Middle frontal gyrus (tissue), 1 donor: ENCODE results near the gene BEST4.
"Not testable (repeated sequence)": the region's sequence is repeated elsewhere in the genome, so short reads cannot be mapped to it uniquely, and the experiment has no call there.

Source experiments
- DNase-seq: peaks from one replicate; pipeline ENCODE4 v3.0.0-alpha.2; 2015; ENCODE audit warnings: low spot score; ENCODE audit errors: extremely low spot score

Gene BEST4

GRCh38 chr1:44819608-44820327 lies 31.8 kb upstream of the BEST4 start:
- peak; percentile 62 for DNase-seq

- no peak for DNase-seq
Observed at GRCh38 chr1:44819196-44819607, 31.2 kb upstream of the BEST4 start.

DNA sequence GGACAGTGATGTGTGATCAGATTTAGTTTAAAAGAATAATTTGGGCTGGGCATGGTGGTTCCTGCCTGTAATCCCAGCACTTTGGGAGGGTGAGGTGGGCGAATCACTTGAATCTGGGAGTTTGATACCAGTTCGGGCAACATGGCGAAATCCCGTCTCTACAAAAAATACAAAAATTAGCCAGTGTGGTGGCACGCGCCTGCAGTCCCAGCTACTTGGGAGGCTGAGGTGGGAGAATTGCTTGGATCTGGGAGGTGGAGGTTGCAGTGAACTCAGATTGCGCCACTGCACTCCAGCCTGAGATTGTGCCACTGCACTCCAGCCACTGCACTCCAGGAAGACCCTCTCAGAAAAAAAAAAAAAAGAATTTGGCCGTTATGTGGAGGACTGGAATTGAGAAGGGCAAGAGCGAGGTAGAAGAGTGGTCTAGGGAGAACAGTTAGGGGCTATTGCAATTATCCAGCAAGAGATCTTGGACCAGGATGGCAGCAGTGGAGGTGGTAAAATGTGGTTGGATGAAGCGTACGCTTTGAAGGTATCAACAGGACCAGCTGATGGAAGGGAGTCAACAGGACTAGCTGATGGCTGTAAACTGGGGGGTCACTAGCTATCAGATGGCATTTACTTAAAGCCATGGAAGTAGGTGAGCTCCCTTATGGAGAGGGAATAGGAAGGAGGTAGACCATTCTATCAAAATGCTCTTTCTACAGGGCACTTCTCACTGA lies 30.0 kb upstream of the BEST4 start:
- no peak for DNase-seq

DNA sequence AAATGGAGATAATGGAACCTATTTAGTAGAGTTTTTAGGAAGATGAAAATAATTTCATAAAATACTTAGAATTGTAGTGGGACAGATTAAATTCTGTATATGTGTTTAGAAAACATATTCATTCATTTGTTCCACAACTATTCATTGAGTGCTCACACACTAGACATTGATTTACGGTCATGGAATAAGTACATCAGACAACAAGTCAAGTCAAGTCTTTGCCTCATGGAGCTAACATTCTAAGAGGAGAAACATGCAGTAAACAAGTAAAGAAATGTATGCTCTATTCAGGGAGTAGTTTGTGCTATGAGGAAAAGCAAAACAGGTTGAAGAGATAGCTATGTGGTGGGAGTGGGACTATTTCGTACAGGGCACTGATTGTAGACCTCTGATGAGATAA lies 29.3 kb upstream of the BEST4 start:
- no peak for DNase-seq

DNA sequence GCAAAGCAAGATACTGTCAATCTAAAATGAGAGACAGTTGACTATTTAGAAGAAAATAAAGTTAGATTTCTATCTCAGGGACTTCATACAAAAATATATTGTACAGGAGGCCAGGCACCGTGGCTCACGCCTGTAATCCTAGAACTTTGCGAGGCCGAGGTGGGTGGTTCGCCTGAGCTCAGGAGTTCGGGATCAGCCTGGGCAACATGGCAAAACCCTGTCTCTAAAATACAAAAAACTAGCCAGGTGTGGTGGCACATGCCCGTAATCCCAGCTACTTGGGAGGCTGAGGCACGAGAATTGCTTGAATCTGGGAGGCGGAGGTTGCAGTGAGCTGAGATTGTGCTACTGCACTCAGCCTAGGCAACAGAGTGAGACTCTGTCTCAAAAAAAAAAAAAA lies 28.0 kb upstream of the BEST4 start:
- DNase-seq = not testable (repeated sequence)

DNA sequence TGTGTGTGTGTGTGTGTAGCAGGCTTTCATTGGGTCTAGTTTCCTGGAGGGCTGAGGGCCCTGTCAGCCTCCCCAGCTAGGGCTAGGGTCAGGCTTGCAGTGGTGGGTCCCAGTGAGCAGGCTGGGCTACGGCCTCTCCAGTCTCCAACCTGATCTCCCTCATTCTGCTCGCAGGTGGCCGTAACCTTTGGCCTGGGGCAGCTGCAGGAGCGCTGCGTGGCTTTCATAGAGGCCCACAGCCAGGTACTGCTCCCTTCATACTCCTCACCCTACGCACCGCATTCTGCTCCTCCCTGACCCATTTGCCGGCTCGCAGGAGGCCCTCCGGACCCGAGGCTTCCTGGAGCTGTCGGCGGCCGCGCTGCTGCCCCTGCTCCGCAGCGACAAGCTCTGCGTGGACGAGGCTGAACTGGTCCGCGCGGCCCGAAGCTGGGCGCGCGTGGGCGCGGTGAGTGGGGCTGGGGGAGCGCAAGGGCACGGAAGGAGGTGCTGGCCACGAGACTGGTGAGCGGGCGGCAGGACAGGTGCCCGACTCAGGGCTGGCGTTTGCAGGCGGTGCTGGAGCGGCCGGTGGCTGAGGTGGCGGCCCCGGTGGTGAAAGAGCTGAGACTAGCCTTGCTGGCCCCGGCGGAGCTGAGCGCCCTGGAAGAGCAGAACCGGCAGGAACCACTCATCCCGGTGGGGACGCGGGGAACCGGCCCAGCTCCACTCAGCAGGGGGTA lies 25.0 kb upstream of the BEST4 start:
- no peak for DNase-seq

- no peak for DNase-seq
Observed at GRCh38 chr1:44811234-44811633, 23.3 kb upstream of the BEST4 start.

- not testable (repeated sequence) for DNase-seq
Observed at GRCh38 chr1:44810762-44811105, 22.8 kb upstream of the BEST4 start.

GRCh38 chr1:44810101-44810761 lies 22.3 kb upstream of the BEST4 start:
- DNase-seq = no peak

DNA sequence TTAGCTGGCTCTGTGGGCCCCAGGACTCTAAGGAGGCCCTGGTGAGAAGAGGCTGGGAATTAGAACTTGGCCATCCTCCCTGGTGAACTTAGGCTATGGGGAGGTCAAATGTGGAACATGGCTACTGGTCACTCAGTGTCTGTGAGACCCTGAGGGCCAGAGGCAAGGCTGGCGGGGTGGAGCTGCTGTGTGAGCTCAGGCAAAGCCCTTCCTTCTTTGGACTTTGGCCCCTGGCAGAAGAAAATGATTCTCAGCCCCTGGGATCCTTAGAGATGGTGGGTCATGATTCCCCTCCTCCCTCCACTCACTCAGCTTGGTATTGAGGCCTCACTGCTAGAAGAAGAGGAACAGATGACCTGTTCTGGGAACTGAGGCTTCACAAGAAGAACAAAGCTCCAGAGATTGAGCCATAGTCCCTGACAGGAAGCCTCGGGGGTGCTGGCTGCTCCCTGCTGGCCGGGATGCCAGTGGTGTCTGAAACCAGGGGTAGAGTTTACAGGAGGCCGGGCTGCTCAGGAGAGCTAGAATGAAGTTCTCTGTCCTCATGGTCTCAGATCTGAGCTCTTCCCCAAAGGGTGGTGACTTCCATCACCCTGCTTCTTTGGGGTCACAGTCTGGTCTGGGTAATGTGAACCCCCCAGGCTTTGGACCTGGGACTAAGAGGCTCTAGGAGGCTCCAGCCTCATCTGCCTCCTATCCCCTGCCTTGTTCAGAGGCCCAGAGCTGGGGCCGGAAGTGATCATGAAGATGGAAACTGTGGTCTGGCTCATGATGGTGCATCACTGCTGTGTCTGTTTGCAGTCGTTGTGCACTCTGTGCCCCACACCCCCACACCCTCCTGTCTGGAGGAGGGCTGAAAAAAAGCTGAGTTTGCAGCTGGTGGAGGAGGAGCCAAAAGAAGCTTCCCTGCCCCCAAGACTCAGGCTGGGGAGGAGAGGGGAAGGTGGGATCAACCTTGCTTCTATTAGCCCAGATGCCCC lies 21.3 kb upstream of the BEST4 start:
- no peak for DNase-seq

DNA sequence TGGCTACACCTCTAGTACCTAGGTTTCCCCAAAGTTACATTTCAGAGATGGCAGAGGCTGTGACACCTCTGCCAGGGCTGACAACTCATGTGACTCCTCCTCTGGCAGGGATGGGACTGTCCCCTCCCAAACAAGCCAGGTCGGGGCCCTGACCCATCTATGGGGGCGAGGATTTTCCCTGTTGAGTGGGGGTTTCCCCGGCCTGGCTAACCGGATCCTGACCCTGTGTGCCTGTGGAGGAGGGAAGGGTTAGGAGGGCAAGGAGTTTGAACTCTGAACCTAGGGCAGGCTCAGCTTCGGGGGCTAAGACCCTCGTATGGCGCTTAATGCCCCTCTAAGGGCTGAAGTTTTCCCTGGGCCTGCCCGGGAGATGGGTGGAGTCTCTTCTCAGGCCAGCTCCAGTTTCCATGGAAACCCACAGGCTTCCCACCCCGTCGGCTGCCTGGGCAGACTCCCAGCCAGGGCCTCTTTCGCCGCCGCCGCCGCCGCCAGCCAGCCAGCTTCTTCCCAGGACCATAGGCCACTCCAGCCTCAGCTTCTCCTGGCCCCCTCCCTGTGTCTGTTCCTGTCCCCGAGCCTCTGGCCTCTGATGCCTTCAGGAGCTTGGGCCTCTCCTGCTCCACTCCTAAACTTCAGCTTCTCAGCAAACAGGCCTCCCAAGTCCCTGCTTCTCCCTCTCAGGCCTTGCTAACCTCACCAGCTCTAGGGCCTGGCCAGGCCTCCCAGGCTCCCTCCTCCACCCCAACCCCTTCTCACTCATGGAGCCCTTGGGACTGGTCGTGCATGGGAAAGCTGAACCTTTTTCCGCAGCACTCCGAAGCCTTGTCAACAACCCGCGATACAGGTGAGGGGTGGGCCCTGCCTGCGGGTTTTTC lies 20.3 kb upstream of the BEST4 start, which contains the start of gene BTBD19:
TSS of gene BTBD19 (plus strand) at position 461 of the 875 bp plus-strand sequence. CDS start at position 759, 298 bp downstream.
- DNase-seq = peak; percentile 59

DNA sequence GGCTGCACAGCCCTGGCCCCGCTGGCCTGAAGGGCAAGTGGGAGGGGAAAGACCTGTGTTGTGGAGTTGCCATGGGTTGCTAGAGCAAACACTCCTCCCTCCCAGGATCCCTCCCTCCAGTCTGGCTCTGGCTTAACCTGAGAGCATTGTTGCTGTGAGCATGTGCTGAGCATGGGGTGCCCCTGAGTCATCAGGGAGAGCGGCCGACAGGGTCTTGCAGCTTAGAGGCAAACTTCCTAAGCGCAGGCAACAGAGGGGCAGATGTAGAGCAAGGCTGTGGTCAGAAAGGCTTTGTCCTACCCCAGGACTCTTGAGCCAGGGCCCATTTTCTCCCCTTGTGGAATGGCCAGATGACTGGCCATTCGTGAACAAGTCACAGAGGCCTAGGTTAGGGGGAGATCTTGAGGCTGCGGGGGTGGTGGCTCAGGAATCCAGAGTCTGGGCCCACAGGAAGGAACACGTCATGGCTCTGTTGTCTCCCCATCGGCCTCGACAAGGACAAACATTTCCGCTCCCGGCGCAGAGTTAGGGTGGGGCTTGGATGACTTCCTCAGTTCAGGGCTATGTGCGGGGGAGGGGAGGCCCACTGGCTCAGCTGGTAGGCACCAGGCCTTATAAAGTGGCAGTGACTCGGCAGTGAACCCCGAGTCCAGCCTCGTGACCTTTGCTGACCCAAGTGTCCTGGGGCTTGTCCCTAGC lies 19.5 kb upstream of the BEST4 start:
- no peak for DNase-seq

DNA sequence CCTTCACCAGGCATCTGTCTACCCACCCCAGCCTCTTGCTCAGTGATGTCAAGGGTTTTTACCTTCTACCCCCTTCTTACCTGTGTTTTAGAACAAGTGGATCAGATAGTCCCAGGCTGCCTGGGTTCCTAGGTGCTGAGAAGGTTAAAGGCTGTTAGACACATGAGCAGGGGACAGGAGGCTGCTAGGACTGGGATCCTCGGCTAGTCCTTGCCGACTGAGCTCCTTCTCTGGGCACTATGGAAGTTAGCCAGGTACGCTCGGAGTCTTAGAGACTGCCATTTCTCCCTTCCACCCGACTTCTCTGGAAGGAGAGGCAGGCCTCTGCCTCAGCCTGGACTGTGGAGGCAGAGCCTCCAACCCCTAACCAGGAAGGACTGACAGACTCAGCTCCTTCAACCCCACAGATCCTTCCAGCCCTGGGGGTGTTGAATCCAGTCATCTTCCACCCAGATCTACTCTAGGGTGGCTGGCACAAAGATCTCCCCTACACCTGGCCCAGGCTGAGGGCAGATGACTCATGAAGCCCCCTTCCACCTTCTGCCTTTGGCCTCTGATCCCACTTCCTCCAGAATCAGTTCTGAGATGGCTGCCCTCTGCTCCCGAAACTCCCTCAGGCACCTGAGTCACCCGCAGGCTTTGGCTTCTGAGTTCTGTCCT lies 18.9 kb upstream of the BEST4 start, which contains the start of gene DYNLT4:
TSS of gene DYNLT4 (minus strand) at position 648 of the 660 bp plus-strand sequence. CDS start 683 bp downstream, outside the sequence.
- DNase-seq = no peak

GRCh38 chr1:44806025-44806703 lies 18.2 kb upstream of the BEST4 start:
- DNase-seq = no peak

GRCh38 chr1:44805311-44806024 lies 17.5 kb upstream of the BEST4 start:
- DNase-seq = no peak

- DNase-seq = no peak
Observed at GRCh38 chr1:44803312-44804095, 15.5 kb upstream of the BEST4 start.

DNA sequence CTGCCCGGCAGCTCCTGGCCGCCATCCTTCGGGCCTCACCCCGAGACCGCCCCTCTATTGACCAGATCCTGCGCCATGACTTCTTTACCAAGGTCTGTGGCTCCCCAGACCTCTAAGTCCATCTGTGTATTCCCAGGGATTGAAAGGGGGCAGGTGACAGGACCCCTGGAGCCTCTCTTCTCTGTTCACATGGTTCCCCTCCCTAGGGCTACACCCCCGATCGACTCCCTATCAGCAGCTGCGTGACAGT lies 15.0 kb upstream of the BEST4 start:
- DNase-seq = no peak
